ENCODE results near the gene FMR1.
A peak's percentile ranks its signal among the peaks of the same experiment; 100 is the strongest.

The FMR1 gene

GRCh38 chrX:147911192-147912022 lies at the start of gene FMR1:
Gene FMR1, plus strand, starts transcription at chrX:147911919. Its CDS starts 261 bp downstream, at chrX:147912180.
- H3K9ac ChIP-seq (ENCODE audit: low read depth in 1 of 2, low read length in 2 of 2), result peak within 1 kb of the TSS; percentile 80 to 85
- no peaks in the 10 kb centered on the region for H3K36me3 ChIP-seq (ENCODE audit: control insufficient read depth in 2 of 2, insufficient read depth in 2 of 2, low read length in 2 of 2)
- peaks cover 0 to 8% of the 10 kb centered on the region in 2 donors for H3K4me1 ChIP-seq (ENCODE audit: control insufficient read depth in 2 of 2, insufficient read depth in 2 of 2, low read length in 2 of 2)
- H3K9me3 ChIP-seq (ENCODE audit: control insufficient read depth in 2 of 2, low read length in 2 of 2), result no peaks in the 10 kb centered on the region
- H3K27ac ChIP-seq (ENCODE audit: low read depth in 2 of 2, low read length in 2 of 2), result peak within 1 kb of the TSS; percentile 90 to 92
- H3K4me3 ChIP-seq (ENCODE audit: low read length in 2 of 2), result peak within 1 kb of the TSS; percentile 78 to 80
- no peaks in the 10 kb centered on the region for H3K27me3 ChIP-seq (ENCODE audit: control insufficient read depth in 2 of 2, insufficient read depth in 2 of 2, low read length in 2 of 2)

GRCh38 chrX:147875866-147876596 lies 35.7 kb upstream of the FMR1 start:
- Histone ChIP-seq H3K9me3 (ENCODE audit: control insufficient read depth in 2 of 2, low read length in 2 of 2) (no peaks in the 10 kb centered on the region), H3K27ac (ENCODE audit: low read depth in 2 of 2, low read length in 2 of 2) (no peak overlapping the region), H3K27me3 (ENCODE audit: control insufficient read depth in 2 of 2, insufficient read depth in 2 of 2, low read length in 2 of 2) (no peaks in the 10 kb centered on the region), H3K36me3 (ENCODE audit: control insufficient read depth in 2 of 2, insufficient read depth in 2 of 2, low read length in 2 of 2) (no peaks in the 10 kb centered on the region), H3K4me3 (ENCODE audit: low read length in 2 of 2) (no peak overlapping the region), H3K4me1 (ENCODE audit: control insufficient read depth in 2 of 2, insufficient read depth in 2 of 2, low read length in 2 of 2) (no peaks in the 10 kb centered on the region), H3K9ac (ENCODE audit: low read depth in 1 of 2, low read length in 2 of 2) (no peak overlapping the region)

GRCh38 chrX:147876849-147877646 lies 34.7 kb upstream of the FMR1 start:
- Histone ChIP-seq H3K9ac (ENCODE audit: low read depth in 1 of 2, low read length in 2 of 2) (no peak overlapping the region), H3K4me1 (ENCODE audit: control insufficient read depth in 2 of 2, insufficient read depth in 2 of 2, low read length in 2 of 2) (no peaks in the 10 kb centered on the region), H3K27ac (ENCODE audit: low read depth in 2 of 2, low read length in 2 of 2) (no peak overlapping the region), H3K36me3 (ENCODE audit: control insufficient read depth in 2 of 2, insufficient read depth in 2 of 2, low read length in 2 of 2) (no peaks in the 10 kb centered on the region), H3K4me3 (ENCODE audit: low read length in 2 of 2) (no peak overlapping the region), H3K9me3 (ENCODE audit: control insufficient read depth in 2 of 2, low read length in 2 of 2) (no peaks in the 10 kb centered on the region), H3K27me3 (ENCODE audit: control insufficient read depth in 2 of 2, insufficient read depth in 2 of 2, low read length in 2 of 2) (no peaks in the 10 kb centered on the region)

- Histone ChIP-seq H3K27ac (ENCODE audit: low read depth in 2 of 2, low read length in 2 of 2) (no peak overlapping the region), H3K27me3 (ENCODE audit: control insufficient read depth in 2 of 2, insufficient read depth in 2 of 2, low read length in 2 of 2) (no peaks in the 10 kb centered on the region), H3K4me3 (ENCODE audit: low read length in 2 of 2) (no peak overlapping the region), H3K9ac (ENCODE audit: low read depth in 1 of 2, low read length in 2 of 2) (no peak overlapping the region), H3K36me3 (ENCODE audit: control insufficient read depth in 2 of 2, insufficient read depth in 2 of 2, low read length in 2 of 2) (no peaks in the 10 kb centered on the region), H3K9me3 (ENCODE audit: control insufficient read depth in 2 of 2, low read length in 2 of 2) (no peaks in the 10 kb centered on the region), H3K4me1 (ENCODE audit: control insufficient read depth in 2 of 2, insufficient read depth in 2 of 2, low read length in 2 of 2) (no peaks in the 10 kb centered on the region)
These were observed 34.0 kb upstream of the FMR1 start for GRCh38 chrX:147877726-147878125.

- Histone ChIP-seq H3K27ac (ENCODE audit: low read depth in 2 of 2, low read length in 2 of 2) (no peak overlapping the region), H3K4me1 (ENCODE audit: control insufficient read depth in 2 of 2, insufficient read depth in 2 of 2, low read length in 2 of 2) (no peaks in the 10 kb centered on the region), H3K4me3 (ENCODE audit: low read length in 2 of 2) (no peak overlapping the region), H3K27me3 (ENCODE audit: control insufficient read depth in 2 of 2, insufficient read depth in 2 of 2, low read length in 2 of 2) (no peaks in the 10 kb centered on the region), H3K9ac (ENCODE audit: low read depth in 1 of 2, low read length in 2 of 2) (no peak overlapping the region), H3K36me3 (ENCODE audit: control insufficient read depth in 2 of 2, insufficient read depth in 2 of 2, low read length in 2 of 2) (no peaks in the 10 kb centered on the region), H3K9me3 (ENCODE audit: control insufficient read depth in 2 of 2, low read length in 2 of 2) (no peaks in the 10 kb centered on the region)
These were observed 26.8 kb upstream of the FMR1 start for GRCh38 chrX:147884958-147885357.

GRCh38 chrX:147890756-147891155 lies 21.0 kb upstream of the FMR1 start:
- no peak overlapping the region for H3K9ac ChIP-seq (ENCODE audit: low read depth in 1 of 2, low read length in 2 of 2)
- no peaks in the 10 kb centered on the region for H3K36me3 ChIP-seq (ENCODE audit: control insufficient read depth in 2 of 2, insufficient read depth in 2 of 2, low read length in 2 of 2)
- no peaks in the 10 kb centered on the region for H3K9me3 ChIP-seq (ENCODE audit: control insufficient read depth in 2 of 2, low read length in 2 of 2)

GRCh38 chrX:147891896-147892295 lies 19.8 kb upstream of the FMR1 start:
- H3K27ac ChIP-seq (ENCODE audit: low read depth in 2 of 2, low read length in 2 of 2), result no peak overlapping the region
- H3K36me3 ChIP-seq (ENCODE audit: control insufficient read depth in 2 of 2, insufficient read depth in 2 of 2, low read length in 2 of 2), result no peaks in the 10 kb centered on the region
- no peak overlapping the region for H3K9ac ChIP-seq (ENCODE audit: low read depth in 1 of 2, low read length in 2 of 2)
- H3K4me1 ChIP-seq (ENCODE audit: control insufficient read depth in 2 of 2, insufficient read depth in 2 of 2, low read length in 2 of 2), result no peaks in the 10 kb centered on the region
- H3K4me3 ChIP-seq (ENCODE audit: low read length in 2 of 2), result no peak overlapping the region
- H3K27me3 ChIP-seq (ENCODE audit: control insufficient read depth in 2 of 2, insufficient read depth in 2 of 2, low read length in 2 of 2), result no peaks in the 10 kb centered on the region
- no peaks in the 10 kb centered on the region for H3K9me3 ChIP-seq (ENCODE audit: control insufficient read depth in 2 of 2, low read length in 2 of 2)

More at GRCh38 chrX:147890756-147891155, 21.0 kb upstream of the FMR1 start:
- Histone ChIP-seq H3K27ac (ENCODE audit: low read depth in 2 of 2, low read length in 2 of 2) (no peak overlapping the region), H3K27me3 (ENCODE audit: control insufficient read depth in 2 of 2, insufficient read depth in 2 of 2, low read length in 2 of 2) (no peaks in the 10 kb centered on the region), H3K4me3 (ENCODE audit: low read length in 2 of 2) (no peak overlapping the region), H3K4me1 (ENCODE audit: control insufficient read depth in 2 of 2, insufficient read depth in 2 of 2, low read length in 2 of 2) (no peaks in the 10 kb centered on the region)

- Histone ChIP-seq H3K4me1 (ENCODE audit: control insufficient read depth in 2 of 2, insufficient read depth in 2 of 2, low read length in 2 of 2) (no peaks in the 10 kb centered on the region), H3K9ac (ENCODE audit: low read depth in 1 of 2, low read length in 2 of 2) (no peak overlapping the region), H3K27me3 (ENCODE audit: control insufficient read depth in 2 of 2, insufficient read depth in 2 of 2, low read length in 2 of 2) (no peaks in the 10 kb centered on the region), H3K27ac (ENCODE audit: low read depth in 2 of 2, low read length in 2 of 2) (no peak overlapping the region), H3K4me3 (ENCODE audit: low read length in 2 of 2) (no peak overlapping the region), H3K36me3 (ENCODE audit: control insufficient read depth in 2 of 2, insufficient read depth in 2 of 2, low read length in 2 of 2) (no peaks in the 10 kb centered on the region), H3K9me3 (ENCODE audit: control insufficient read depth in 2 of 2, low read length in 2 of 2) (no peaks in the 10 kb centered on the region)
These were observed 18.0 kb upstream of the FMR1 start for GRCh38 chrX:147893741-147894140.

GRCh38 chrX:147894366-147894963 lies 17.3 kb upstream of the FMR1 start:
- Histone ChIP-seq H3K27ac (ENCODE audit: low read depth in 2 of 2, low read length in 2 of 2) (no peak overlapping the region), H3K9ac (ENCODE audit: low read depth in 1 of 2, low read length in 2 of 2) (no peak overlapping the region), H3K9me3 (ENCODE audit: control insufficient read depth in 2 of 2, low read length in 2 of 2) (no peaks in the 10 kb centered on the region), H3K36me3 (ENCODE audit: control insufficient read depth in 2 of 2, insufficient read depth in 2 of 2, low read length in 2 of 2) (no peaks in the 10 kb centered on the region), H3K4me3 (ENCODE audit: low read length in 2 of 2) (no peak overlapping the region), H3K4me1 (ENCODE audit: control insufficient read depth in 2 of 2, insufficient read depth in 2 of 2, low read length in 2 of 2) (no peaks in the 10 kb centered on the region), H3K27me3 (ENCODE audit: control insufficient read depth in 2 of 2, insufficient read depth in 2 of 2, low read length in 2 of 2) (no peaks in the 10 kb centered on the region)
